Effector CD4-positive, alpha-beta T cell (primary cell): ENCODE results near the gene BMPER.
"Not testable (repeated sequence)": the region's sequence is repeated elsewhere in the genome, so short reads cannot be mapped to it uniquely, and the experiment has no call there.

Source experiments
- DNase-seq: peaks from one replicate; pipeline ENCODE4 v3.0.0-alpha.2; 2020

Gene BMPER

GRCh38 chr7:34153656-34154270, 248.4 kb downstream of the BMPER start:
- DNase-seq, result no peak

GRCh38 chr7:34155220-34155908, 250.0 kb downstream of the BMPER start:
- DNase-seq, result no peak

DNA sequence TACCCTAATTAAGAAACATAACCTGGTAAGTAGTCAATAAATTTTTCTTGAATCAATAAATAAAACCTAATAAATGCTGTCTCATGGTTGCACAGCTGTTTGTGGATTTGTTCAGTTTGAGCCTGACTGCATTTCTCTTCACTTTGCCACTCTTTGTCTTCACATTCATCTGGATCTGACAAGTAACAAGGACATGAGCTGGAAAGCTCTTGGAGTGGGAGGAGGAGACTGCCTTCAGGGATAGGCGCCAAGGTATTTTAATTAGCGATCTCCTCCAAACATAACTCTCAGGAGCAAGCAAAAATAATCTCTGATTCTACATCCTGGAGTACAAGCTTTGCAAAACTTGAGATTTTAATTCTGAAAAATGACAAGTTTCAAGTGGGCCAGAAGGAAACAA, 251.0 kb downstream of the BMPER start:
- no peak for DNase-seq

DNA sequence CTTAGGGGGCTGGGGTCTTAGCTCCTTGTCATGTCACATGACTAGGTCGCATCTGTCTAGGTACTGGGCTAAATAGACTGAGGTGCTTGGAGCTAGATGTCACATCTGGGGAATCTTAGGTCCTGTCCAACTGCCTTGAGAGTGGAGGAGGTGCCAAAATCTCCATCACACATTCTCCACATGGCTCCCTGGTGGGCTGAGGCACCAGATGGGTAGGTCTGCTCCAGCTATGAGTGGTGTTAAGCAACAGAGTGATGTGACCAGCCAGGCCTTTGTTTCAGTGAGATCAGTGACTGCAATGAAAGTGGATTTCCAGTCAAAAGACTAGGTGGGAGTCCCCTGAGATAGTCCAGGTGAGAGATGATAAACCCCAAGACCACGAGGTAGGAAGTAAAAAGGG, 251.8 kb downstream of the BMPER start:
- DNase-seq, result no peak

DNA sequence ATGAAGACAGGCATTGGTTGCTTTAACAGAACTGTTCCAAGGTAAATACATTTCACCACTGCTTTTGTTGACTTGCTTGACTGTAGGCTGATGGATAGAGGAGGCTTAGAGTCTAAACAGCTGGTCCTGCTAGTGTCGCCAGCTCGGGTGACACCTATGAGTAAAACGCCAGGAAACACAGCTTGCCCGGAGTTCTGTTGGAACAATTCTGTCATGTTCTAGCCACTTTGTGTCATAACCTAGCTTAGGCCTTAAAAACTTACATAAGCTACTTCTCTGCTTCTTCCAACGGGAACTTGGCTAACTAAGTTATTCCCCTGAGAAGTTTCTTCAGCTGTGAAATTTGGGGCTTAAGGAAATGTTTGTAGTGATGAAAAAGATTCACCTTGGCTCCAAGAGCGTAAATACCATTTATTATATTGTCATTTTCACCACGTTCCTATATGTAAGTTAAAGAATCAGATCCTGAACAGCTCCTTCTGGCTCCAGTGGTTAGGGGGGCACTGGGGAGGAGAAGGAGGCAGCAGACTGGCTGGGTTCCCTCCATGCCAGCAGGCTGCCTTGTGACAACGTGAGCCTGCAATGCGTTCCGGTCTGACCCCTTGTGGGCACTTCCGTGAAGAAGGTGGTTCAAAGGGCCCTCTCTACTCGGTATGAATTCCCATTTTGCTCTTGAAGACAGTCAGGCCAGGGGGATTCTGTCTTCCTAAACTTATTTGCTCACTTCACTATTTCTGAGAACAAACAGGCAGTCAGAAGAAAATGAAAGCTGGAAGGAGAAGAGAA, 253.2 kb downstream of the BMPER start:
- no peak for DNase-seq

DNA sequence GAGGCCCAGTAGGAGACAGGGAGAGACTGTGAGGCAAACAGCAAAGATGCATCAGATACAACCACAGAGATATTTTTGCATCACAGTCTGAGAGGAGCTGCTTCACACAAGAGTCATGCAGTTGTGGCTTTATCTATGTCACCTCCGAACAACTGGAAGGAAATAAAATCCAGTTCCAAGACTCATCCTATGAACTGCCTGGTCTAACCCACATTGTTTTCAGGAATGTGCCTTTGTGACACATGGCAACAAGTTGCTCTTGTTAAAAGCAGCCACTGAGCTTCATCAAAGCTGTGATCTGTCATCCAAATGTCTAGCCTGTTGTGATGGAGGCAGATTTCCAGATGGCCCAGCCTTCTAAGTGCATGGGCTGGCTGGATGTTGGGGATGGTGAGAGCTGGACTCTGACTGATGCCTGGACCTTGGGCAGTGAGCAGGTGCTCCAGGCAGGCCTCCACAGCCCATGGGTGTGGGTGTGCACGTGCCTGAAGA, 255.0 kb downstream of the BMPER start:
- no peak for DNase-seq

DNA sequence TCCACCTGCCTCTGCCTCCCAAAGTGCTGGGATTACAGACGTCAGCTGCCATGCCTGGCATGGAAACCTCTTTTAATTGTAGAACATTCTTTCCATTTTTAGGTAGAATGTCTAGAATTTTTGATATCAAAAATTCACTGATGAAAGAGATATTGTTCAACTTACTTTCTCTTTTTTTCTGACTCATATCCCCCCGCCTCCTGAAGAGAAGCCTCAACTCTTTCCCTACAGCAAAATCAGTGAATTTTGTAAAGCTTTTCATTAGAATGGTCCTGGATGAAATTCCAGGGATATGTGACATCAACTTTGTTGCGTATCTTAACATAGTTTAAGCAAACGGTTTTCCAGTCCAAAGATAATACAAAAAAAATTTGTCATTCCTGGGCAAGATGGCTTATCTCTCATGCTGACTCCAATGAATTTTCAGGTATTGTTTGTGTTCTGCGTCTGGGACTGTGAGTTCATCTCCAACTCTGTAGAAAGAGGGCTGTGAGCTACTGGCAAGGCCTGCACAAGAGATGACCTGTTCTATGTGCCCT, 256.8 kb downstream of the BMPER start:
- no peak for DNase-seq

GRCh38 chr7:34162677-34163076, 257.3 kb downstream of the BMPER start:
- DNase-seq, result no peak

- no peak for DNase-seq
These were observed 258.6 kb downstream of the BMPER start for GRCh38 chr7:34163956-34164355.

GRCh38 chr7:34165466-34165865, 260.1 kb downstream of the BMPER start:
- DNase-seq, result no peak

- DNase-seq, result no peak
These were observed 260.7 kb downstream of the BMPER start for GRCh38 chr7:34165927-34166550.

GRCh38 chr7:34168013-34168412, 262.7 kb downstream of the BMPER start:
- DNase-seq, result no peak

- not testable (repeated sequence) for DNase-seq
These were observed 269.6 kb downstream of the BMPER start for GRCh38 chr7:34174688-34175616.

- DNase-seq, result no peak
These were observed 270.5 kb downstream of the BMPER start for GRCh38 chr7:34175837-34176236.

GRCh38 chr7:34177476-34177875, 272.1 kb downstream of the BMPER start:
- DNase-seq, result no peak

DNA sequence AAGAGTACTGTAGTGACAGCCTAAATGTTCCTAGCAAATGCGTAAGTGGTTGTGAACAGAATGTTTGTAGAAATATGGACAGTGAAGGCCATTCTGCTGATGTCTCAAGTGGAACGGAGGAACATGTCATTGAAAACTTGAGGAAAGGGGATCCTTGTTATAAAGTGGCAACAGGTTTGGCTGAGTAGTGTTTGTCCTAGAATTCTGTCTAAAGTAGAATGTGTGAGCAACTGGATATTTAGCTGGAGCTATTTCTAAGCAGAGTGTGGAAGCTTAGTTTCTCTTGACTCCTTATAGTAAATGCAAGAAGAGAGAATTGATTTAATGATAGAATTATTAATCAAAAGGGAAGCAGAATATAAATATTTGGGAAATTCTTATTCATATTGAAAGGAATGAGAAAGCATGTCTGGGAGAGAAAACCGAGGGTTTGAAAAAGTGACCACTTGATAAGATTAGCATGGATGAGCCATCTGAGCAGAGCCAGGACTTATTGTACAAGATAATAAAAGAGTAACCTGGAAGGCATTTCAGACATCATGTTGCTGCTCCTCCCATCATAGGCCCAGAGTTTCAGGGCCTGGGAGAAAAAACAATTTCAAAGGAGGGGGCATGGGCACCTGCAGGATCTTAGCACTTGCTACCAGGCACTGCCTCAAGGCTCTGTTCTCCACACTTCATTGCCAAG, 276.1 kb downstream of the BMPER start:
- DNase-seq, result no peak

GRCh38 chr7:34184466-34184865, 279.1 kb downstream of the BMPER start:
- no peak for DNase-seq

DNA sequence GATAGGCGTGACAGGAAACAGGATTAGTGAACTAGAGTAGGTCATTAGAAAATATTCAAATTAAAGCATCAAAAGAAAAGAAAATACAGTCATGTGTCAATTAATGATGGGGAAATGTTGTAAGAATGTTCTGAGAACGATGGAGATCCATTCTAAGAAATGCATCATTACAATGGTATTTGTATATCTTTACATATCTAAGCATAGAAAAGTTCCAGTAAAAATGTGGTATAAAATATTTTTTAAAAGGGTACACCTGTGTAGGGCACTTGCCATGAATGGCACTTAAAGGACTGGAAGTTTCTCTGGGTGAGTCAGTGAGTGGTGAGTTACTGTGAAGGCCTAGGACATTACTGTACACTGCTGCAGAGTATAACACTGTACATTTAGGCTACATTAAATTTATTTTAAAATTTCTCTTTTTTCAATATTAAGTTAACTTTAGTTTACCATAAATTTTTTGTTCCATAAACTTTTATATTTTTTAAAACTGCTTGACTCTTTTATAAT, 282.5 kb downstream of the BMPER start:
- DNase-seq, result no peak

DNA sequence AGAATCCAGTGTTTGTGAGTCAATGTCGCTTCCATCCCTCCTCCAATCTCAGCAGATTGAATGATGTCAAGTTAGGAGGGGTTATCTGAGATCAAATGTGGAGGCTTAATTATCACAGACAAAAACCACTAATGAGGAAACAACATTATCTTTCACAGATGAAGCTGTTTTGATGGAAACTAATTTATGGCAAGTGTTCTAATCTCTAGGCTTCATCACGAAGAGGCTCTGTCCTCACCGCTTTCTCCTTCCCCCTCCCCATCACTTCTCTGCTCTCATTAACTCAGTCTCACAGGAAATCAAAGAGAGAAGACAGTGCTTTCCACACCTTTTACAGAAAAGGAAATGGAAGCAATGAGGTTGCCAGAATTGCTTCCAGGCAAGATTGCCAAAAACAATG, 283.7 kb downstream of the BMPER start:
- DNase-seq, result no peak

- DNase-seq, result no peak
These were observed 285.0 kb downstream of the BMPER start for GRCh38 chr7:34190299-34190698.

DNA sequence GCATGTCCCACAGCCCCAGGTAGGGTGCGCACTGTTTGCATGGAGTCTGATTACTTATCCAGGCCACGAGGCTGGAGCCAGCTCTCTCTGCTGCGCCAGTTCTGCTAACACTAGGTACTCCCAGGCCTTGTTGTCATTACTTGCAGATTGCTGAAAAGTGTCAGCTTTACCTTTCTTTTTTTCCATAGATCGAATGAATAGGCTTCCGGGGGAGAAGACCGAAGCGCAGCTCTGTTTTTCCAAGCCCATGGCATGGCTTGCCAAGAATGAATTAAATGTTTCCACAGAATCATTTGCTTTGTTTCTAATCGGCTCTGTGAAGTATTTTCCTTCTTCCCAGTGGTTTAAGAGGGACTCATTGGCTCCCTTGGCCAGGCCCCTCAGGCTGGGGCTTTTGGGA, 285.8 kb downstream of the BMPER start:
- DNase-seq, result no peak
